HG02759 (cell line): ENCODE results near the gene RWDD4.
"Not testable (repeated sequence)": the region's sequence is repeated elsewhere in the genome, so short reads cannot be mapped to it uniquely, and the experiment has no call there.

Experiments used
- ATAC-seq: cut with Tn5 transposase; IDR thresholded peaks from one replicate; pipeline ENCODE4 v1.9.1; 2021; ENCODE audit warnings: mild to moderate bottlenecking, moderate library complexity; ENCODE audit not compliant: unreplicated experiment

RWDD4 gene

DNA sequence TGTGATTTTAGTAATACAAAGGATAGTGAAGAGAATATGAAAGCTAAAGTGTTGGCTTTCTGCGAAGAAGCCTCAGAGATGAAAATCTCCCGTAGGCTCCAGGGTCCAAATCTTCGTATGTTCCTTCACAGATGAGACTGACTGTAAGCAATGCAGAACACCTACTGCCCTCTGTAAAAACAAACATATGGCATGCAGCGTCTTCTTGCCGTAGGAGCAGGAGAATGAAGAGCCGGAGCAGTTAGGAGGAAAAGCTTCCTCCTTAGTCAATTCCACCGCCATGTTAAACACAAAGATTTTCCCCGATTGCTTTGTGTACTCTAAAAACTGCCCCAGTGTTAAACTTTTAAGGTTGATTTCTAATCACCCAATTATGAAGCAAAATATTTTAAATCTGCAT is 22.5 kb downstream of the RWDD4 start:
- ATAC-seq = no peak

GRCh38 chr4:183635741-183636140 is 23.2 kb downstream of the RWDD4 start:
- ATAC-seq = no peak

- ATAC-seq = no peak
These were observed 23.7 kb downstream of the RWDD4 start for GRCh38 chr4:183635321-183635720.

DNA sequence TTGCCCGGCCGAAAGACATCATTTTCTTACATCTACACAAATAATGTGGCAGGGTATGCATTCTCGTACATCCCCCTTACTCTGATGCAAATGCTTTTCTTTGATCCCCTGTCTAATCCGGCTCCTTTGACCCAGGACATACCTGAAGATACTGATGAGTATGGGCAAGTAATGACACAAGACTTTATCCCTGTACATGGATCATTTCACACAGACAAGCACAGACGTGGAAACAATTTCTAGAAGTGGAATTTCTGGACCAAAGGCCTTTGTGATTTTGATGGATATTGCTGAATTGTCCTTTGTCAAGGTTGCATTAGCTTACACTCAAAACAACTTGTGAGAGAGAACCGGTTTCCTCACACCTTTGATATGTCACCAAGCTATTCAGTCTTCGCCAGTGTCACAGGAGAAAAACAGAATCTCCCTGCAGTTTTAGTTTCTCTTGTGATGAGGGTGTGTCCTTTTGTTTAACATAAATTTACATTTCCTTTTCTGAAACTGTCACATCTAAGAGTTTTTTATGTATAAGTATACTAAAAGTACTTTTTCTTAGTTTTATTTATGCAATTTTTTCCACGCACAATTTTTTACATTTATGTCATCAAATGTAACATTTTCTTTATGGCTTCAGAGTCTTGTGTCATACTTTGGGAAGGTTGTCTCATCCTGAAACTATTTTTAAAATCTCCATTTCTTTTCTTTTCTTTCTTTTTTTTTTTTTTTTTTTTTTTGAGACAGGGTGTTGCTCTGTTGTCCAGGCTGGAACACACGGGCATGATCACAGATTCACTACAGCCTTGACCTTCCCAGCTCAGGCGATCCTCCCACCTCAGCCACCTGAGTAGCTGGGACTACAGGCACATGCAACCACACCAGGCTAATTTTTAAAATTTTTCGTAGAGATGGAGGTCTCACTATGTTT is 25.2 kb downstream of the RWDD4 start:
- ATAC-seq = no peak

- no peak for ATAC-seq
These were observed 26.3 kb downstream of the RWDD4 start for GRCh38 chr4:183632689-183633088.

DNA sequence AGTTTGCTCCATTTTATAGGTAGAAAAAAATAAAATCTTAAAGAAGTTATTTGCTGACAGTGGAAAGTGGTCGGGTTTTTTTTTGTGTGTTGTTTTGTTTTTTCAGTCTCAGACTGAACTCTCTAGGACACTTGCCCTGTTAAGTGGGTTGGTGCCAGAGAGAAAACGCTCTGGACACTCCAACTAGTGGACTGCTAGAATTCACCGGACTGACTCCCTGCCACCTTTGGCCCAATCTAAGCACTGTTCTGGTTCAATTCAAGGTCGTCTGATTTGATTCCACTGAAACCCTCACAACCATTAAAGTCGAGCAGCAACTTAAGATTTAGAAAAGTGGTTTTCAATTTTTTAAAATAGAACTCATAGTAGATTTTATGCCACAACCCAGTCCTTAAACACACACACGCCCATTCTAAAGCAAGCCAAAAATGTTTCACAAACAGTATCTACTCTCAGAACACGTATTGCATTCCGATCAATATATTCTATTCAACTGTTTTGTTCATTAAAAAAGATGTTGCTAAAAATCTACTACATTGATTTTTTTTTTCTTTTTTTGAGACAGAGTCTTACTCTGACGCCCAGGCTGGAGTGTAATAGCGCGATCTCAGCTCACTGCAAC is 27.3 kb downstream of the RWDD4 start:
- ATAC-seq = no peak

DNA sequence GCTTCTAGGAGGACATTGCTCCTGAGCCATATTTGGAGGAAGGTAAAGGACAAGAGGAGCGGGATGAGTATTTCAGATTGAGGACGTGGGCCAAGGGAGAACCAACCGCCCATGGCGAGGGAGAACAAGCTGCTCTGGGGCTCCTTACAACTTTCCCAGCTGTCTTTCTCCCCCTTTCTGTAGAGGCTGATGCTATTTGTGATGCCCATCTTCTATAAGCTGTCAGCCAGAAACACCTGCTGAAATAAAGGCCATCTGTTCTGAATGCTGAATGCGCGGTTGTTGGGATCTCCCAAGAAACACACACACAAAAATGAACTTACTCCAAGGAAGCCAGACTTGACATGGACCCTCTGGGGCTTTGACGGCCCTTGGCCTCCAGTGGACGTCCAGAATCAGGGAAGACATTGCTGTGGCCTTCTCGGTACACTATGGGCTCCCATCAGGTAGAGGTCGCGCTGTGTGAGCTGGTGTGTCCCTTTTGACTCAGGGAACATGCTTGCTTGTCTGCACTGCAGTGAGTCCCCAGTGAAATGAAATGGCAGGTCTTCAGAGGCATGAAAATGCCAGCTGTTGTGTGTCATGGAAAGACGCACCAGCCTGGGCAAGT is 30.9 kb downstream of the RWDD4 start:
- ATAC-seq = no peak

DNA sequence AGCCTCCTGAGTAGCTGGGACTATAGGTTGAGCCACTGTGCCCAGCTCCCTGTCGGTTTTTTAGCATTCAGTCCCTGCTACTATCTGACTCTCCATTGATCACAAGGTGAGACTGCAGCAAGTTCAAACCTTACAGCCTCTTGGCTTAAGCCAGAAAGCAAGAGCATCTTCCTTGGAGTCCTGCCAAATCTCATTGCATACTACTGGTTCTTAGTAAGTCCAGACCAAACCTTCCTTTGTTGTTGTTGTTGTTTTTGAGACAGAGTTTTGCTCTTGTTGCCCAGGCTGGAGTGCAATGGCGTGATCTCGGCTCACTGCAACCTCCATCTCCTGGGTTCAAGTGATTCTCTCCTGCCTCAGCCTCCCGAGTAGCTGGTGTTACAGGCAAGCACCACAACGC is 31.7 kb downstream of the RWDD4 start:
- ATAC-seq = not testable (repeated sequence)

GRCh38 chr4:183626168-183626567 is 32.8 kb downstream of the RWDD4 start:
- ATAC-seq = no peak

DNA sequence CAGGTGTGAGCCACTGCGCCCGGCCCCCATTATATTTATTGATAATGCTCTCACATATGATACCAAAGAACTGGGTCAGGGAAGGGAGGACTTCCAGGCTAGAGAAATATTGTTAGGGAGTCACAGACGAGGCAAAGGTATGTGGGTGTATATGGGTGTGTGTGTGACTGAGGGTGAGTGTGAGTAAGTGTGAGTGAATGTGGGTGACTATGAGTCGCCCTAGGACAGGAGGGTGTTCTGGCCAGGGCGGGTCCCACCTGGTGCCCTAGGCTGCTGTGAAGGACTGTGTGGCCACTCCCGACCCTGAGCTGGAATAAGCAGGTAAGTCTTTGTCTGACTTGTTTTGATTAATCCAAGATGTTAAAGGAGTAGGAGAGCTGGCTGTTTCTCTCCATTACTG is 34.4 kb downstream of the RWDD4 start:
- ATAC-seq = no peak

GRCh38 chr4:183621875-183622274 is 37.1 kb downstream of the RWDD4 start:
- ATAC-seq = no peak

- no peak for ATAC-seq
These were observed 38.6 kb downstream of the RWDD4 start for GRCh38 chr4:183620421-183620820.

GRCh38 chr4:183618681-183619080 is 40.3 kb downstream of the RWDD4 start:
- no peak for ATAC-seq

- ATAC-seq = no peak
These were observed 41.9 kb downstream of the RWDD4 start for GRCh38 chr4:183617075-183617474.

DNA sequence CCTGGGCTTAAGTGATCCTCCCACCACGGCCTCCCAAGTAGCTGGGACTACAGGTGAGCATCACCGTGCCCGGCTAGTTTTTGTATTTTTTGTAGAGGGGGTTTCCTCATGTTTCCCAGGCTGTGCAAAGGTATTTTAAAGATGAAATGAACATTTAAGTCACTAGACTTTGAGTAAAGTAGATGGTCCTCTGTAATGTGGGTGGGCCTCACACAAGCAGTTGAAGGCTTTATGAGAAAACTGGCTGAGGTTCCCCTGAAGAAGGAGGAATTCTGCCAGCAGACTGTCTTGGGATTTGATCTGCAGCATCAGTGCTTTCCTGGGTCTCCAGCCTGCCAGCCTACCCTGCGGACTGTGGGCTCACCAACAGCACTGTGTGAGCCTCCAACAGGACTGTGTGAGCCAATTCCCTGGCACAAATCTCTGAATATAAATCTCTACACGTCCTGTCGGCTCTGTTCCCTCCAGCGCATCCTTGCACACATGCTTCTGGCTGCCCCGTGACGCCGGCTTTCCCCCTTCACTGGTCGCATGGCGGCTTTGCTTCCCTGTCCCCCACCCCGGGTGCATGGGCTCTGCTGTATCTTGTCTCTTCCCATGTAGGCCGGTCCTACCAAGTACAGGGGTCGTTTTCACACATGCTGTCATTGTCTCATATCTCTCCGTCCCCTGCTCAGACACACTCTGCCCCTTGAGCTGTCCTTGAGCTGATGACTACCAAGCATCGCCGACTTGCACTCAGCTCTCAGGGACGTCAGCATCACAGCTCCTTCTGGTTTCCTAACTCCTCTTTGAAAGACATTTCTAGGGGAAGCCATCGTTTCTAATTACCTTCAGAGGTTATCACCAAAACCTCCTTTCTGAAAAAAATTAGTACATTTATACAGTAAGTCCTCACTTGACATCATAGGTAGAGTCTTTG is 46.4 kb downstream of the RWDD4 start:
- ATAC-seq = no peak

- ATAC-seq = no peak
These were observed 47.7 kb downstream of the RWDD4 start for GRCh38 chr4:183611210-183611830.

DNA sequence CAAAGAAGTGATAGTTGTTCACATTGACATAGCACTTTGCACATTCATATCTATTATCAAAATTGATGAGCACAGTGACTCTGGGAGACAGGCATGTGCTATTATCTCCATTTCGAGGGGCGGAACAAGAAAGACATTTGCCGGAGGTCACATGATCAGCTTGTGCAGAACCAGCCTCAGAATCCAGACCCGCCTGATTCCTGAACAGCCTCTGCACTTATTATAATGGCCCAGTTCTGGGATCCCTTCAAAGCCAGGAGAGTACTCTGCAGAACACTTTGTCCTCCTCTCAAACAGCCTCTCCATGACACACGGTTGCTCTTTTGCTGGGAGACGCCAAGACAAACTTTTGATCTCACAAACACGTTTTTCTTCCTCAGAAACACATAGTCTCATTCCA is 48.4 kb downstream of the RWDD4 start:
- ATAC-seq = no peak

GRCh38 chr4:183610033-183610432 is 49.0 kb downstream of the RWDD4 start:
- no peak for ATAC-seq

- ATAC-seq = no peak
These were observed 49.8 kb downstream of the RWDD4 start for GRCh38 chr4:183609151-183609550.

DNA sequence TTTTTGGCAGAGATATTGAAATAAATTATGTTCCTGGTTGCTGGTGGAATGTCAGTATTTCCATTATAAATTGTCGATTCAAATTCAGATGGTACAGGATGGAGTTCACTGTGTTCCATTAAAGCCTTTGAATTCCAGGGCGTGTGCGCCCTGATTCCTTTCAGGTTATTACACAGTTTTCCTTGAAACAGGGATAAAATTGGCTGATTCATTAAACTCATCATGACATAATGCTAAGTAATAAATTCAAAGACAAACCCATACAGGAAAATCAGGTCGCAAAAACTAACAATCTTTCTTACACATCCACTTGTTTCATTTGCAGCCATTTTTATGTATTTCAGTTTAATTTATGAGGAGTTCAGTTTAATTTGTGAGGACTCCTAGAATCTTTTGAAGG is 51.1 kb downstream of the RWDD4 start:
- ATAC-seq = no peak
